Measurements from ENCODE around the gene PPP1R10.

The PPP1R10 gene

GRCh38 chr6:30625511-30625910, 8.5 kb upstream of the PPP1R10 start:
- in situ Hi-C loops (cut with MboI; ENCODE audit: low sequenced_read_pairs), result no loop called here

- in situ Hi-C loops (cut with MboI; ENCODE audit: low sequenced_read_pairs), result no loop called here
Observed at GRCh38 chr6:30619561-30619960, 2.5 kb upstream of the PPP1R10 start.

- in situ Hi-C loops (cut with MboI; ENCODE audit: low sequenced_read_pairs), result no loop called here
Observed at GRCh38 chr6:30618270-30618797, 1.3 kb upstream of the PPP1R10 start.

GRCh38 chr6:30617565-30618269, 674 bp upstream of the PPP1R10 start, which contains the start of gene MRPS18B:
Gene MRPS18B (plus strand): TSS chr6:30617840. CDS start chr6:30617866, 26 bp downstream.
- in situ Hi-C loops (cut with MboI; ENCODE audit: low sequenced_read_pairs), result no loop called here

GRCh38 chr6:30615958-30616810, 859 bp downstream of the PPP1R10 start:
- in situ Hi-C loops (cut with MboI; ENCODE audit: low sequenced_read_pairs), result no loop called here

- in situ Hi-C loops (cut with MboI; ENCODE audit: low sequenced_read_pairs), result no loop called here
Observed at GRCh38 chr6:30615219-30615957, 1.7 kb downstream of the PPP1R10 start.

GRCh38 chr6:30614843-30615218, 2.2 kb downstream of the PPP1R10 start:
- in situ Hi-C loops (cut with MboI; ENCODE audit: low sequenced_read_pairs), result no loop called here

GRCh38 chr6:30614044-30614842, 2.8 kb downstream of the PPP1R10 start:
- in situ Hi-C loops (cut with MboI; ENCODE audit: low sequenced_read_pairs), result no loop called here

- in situ Hi-C loops (cut with MboI; ENCODE audit: low sequenced_read_pairs), result no loop called here
Observed at GRCh38 chr6:30613251-30614043, 3.6 kb downstream of the PPP1R10 start.

- in situ Hi-C loops (cut with MboI; ENCODE audit: low sequenced_read_pairs), result no loop called here
Observed at GRCh38 chr6:30612687-30613248, 4.3 kb downstream of the PPP1R10 start.

GRCh38 chr6:30612213-30612612, 4.8 kb downstream of the PPP1R10 start:
- in situ Hi-C loops (cut with MboI; ENCODE audit: low sequenced_read_pairs), result no loop called here

GRCh38 chr6:30611856-30612194, 5.2 kb downstream of the PPP1R10 start:
- in situ Hi-C loops (cut with MboI; ENCODE audit: low sequenced_read_pairs), result no loop called here

- in situ Hi-C loops (cut with MboI; ENCODE audit: low sequenced_read_pairs), result no loop called here
Observed at GRCh38 chr6:30611150-30611855, 5.7 kb downstream of the PPP1R10 start.

- in situ Hi-C loops (cut with MboI; ENCODE audit: low sequenced_read_pairs), result no loop called here
Observed at GRCh38 chr6:30610065-30610464, 7.0 kb downstream of the PPP1R10 start.

GRCh38 chr6:30603961-30604360, 13.1 kb downstream of the PPP1R10 start:
- in situ Hi-C loops (cut with MboI; ENCODE audit: low sequenced_read_pairs), result no loop called here

GRCh38 chr6:30601815-30602641, 15.0 kb downstream of the PPP1R10 start:
- in situ Hi-C loops (cut with MboI; ENCODE audit: low sequenced_read_pairs), result no loop called here

- in situ Hi-C loops (cut with MboI; ENCODE audit: low sequenced_read_pairs), result no loop called here
Observed at GRCh38 chr6:30601436-30601814, 15.6 kb downstream of the PPP1R10 start.

GRCh38 chr6:30600451-30600961, 16.5 kb downstream of the PPP1R10 start:
- in situ Hi-C loops (cut with MboI; ENCODE audit: low sequenced_read_pairs), result no loop called here
